Transverse colon (tissue), 4 donors: ENCODE results near the gene NKD1. TPM values are rescaled to one million over a fixed set of nuclear protein-coding genes. Genes with fewer than 3 reads are reported as not detected.
A peak's percentile ranks its signal among the peaks of the same experiment; 100 is the strongest.

ENCODE experiments used
- DNase-seq: peaks from one replicate; pipeline ENCODE4 v3.0.0-alpha.2; 2019
- H3K27ac ChIP-seq, 4 donors: fragments of 200-600 bp; sonication (generic); 2 replicates each; pipeline ENCODE4 v1.5.1; 2016 to 2018; ENCODE audit warnings: inconsistent platforms in 4 of 4
- H3K27me3 ChIP-seq: fragments of 200-600 bp; sonication (generic); 2 replicates; pipeline ENCODE4 v1.5.1; 2017; ENCODE audit warnings: inconsistent platforms
- H3K36me3 ChIP-seq, 4 donors: fragments of 200-600 bp; sonication (generic); 2 replicates each; pipeline ENCODE4 v1.5.1; 2017 to 2019; ENCODE audit warnings: inconsistent platforms in 4 of 4
- H3K4me1 ChIP-seq, 4 donors: fragments of 200-600 bp; sonication (generic); 2 replicates each; pipeline ENCODE4 v1.5.1; 2017 to 2020; ENCODE audit warnings: inconsistent platforms in 4 of 4
- H3K4me3 ChIP-seq, 4 donors: fragments of 200-600 bp; sonication (generic); 1 replicate in 1 of 4; 2 replicates in 3 of 4; pipeline versions ENCODE4 v1.5.1 to v1.6.1; 2017 to 2019; ENCODE audit warnings: inconsistent platforms in 4 of 4
- H3K9me3 ChIP-seq, 2 donors: fragments of 200-600 bp; sonication (generic); 2 replicates each; pipeline ENCODE4 v1.5.1; 2017 to 2019; ENCODE audit warnings: inconsistent platforms in 2 of 2
- CTCF ChIP-seq, 5 experiments: fragments of 200-600 bp in 3 of 5; fragments of 450-650 bp in 2 of 5; sonication (generic) in 3 of 5; IDR thresholded peaks; 1 replicate in 2 of 5; 2 replicates in 3 of 5; pipeline ENCODE4 v1.5.1; 2016 to 2017; ENCODE audit warnings: antibody characterized with exemption in 5 of 5, inconsistent platforms in 3 of 5, mild to moderate bottlenecking in 2 of 5, moderate library complexity in 1 of 5
- EP300 ChIP-seq: sonication (generic); formaldehyde crosslinking; IDR thresholded peaks from one replicate; pipeline ENCODE4 v1.6.1; 2017; ENCODE audit warnings: antibody characterized with exemption, low read depth
- POLR2A ChIP-seq: fragments of 450-650 bp; IDR thresholded peaks from one replicate; pipeline ENCODE4 v1.6.1; 2016; ENCODE audit warnings: antibody characterized with exemption, mild to moderate bottlenecking, moderate library complexity
- POLR2AphosphoS5 ChIP-seq, 3 donors: sonication (generic); formaldehyde crosslinking; IDR thresholded peaks; one replicate each; pipeline ENCODE4 v1.6.1; 2016; ENCODE audit warnings: antibody characterized with exemption in 3 of 3
- WGBS, 2 donors: methylation state at CpG; one replicate each; pipeline ENCODE4 v1.1.5; 2018; ENCODE audit warnings: low coverage in 1 of 2; 5-methylcytosine and 5-hydroxymethylcytosine counted together
- in situ Hi-C, 4 donors: fragments of 200-750 bp; cut with MboI; loops; one replicate each; pipeline versions ENCODE4 v1.15.0 to v1.15.1; 2017; ENCODE audit warnings: low sequenced_read_pairs in 3 of 4, low pct_ligation_motif_present in 1 of 4, low pct_unique_long_range_greater_than_20kb in 1 of 4
- intact Hi-C: fragments of 100-400 bp; cut with DNase I; formaldehyde crosslinking; loops from one replicate; pipeline ENCODE4 v1.15.1; 2023; ENCODE audit warnings: low total_unique reads
- total RNA-seq, 4 donors: library from RNA; depleted of rRNA; stranded (reverse); fragments of >200 nt; gene quantifications; one replicate each; pipeline ENCODE4 v1.1.0, GENCODE V29; 2016

Gene NKD1
- total RNA-seq, 4 donors from 2014 or later, result 1.7 to 98.1 (median 2.5) TPM

- WGBS, 2 donors, result 87% methylated on average over 12 of the region's 12 CpGs; no CpG with 5 or more reads in 1 of the 2 donors
- in situ Hi-C loops, result no loop called here
- Histone ChIP-seq H3K4me1 (peaks cover 29 to 59% (median 39%) of the 10 kb centered on the region in 4 donors), H3K36me3 (no peaks in the 10 kb centered on the region), H3K4me3 (no peak overlapping the region), H3K27me3 (no peaks in the 10 kb centered on the region), H3K27ac (peak overlapping the region; percentile 65 to 86 (median 80)), H3K9me3 (no peaks in the 10 kb centered on the region)
- TF ChIP-seq EP300 (no peak), POLR2A (no peak), CTCF (IDR thresholded peaks at IDR 0.05) (no peak), POLR2AphosphoS5 (IDR thresholded peaks at IDR 0.05) (no peak)
- DNase-seq, result no peak
- intact Hi-C loops, result no loop called here
These were observed 53.1 kb downstream of the NKD1 start for GRCh38 chr16:50601341-50601740.

- in situ Hi-C loops, result no loop called here
- intact Hi-C loops, result no loop called here
- Histone ChIP-seq H3K4me1 (peaks cover 29 to 59% (median 41%) of the 10 kb centered on the region in 4 donors), H3K27me3 (no peaks in the 10 kb centered on the region), H3K27ac (peak overlapping the region; percentile 65 to 86 (median 80)), H3K4me3 (no peak overlapping the region), H3K36me3 (no peaks in the 10 kb centered on the region), H3K9me3 (no peaks in the 10 kb centered on the region)
- WGBS, 2 donors, result 80 to 100% methylated on average over 1 to 5 of the region's 5 CpGs
- TF ChIP-seq POLR2A (no peak), POLR2AphosphoS5 (IDR thresholded peaks at IDR 0.05) (no peak), CTCF (IDR thresholded peaks at IDR 0.05) (no peak), EP300 (no peak)
- no peak for DNase-seq
These were observed 53.9 kb downstream of the NKD1 start for GRCh38 chr16:50602126-50602525.

GRCh38 chr16:50602531-50603205 lies 54.5 kb downstream of the NKD1 start:
- no peak overlapping the region for H3K4me3 ChIP-seq
- peak; percentile 27 for DNase-seq
- no peaks in the 10 kb centered on the region for H3K27me3 ChIP-seq
- in situ Hi-C loops, result no loop called here
- intact Hi-C loops, result no loop called here
- TF ChIP-seq CTCF (IDR thresholded peaks at IDR 0.05), result no peak
- no peak for TF ChIP-seq POLR2AphosphoS5 (IDR thresholded peaks at IDR 0.05)
- TF ChIP-seq EP300, result no peak
- no peak for TF ChIP-seq POLR2A
- H3K4me1 ChIP-seq, result peaks cover 29 to 59% (median 41%) of the 10 kb centered on the region in 4 donors
- no peaks in the 10 kb centered on the region for H3K9me3 ChIP-seq
- WGBS, 2 donors, result 56 to 80% methylated on average over 1 to 14 of the region's 14 CpGs
- no peaks in the 10 kb centered on the region for H3K36me3 ChIP-seq
- peak overlapping the region; percentile 65 to 86 (median 80) for H3K27ac ChIP-seq

- TF ChIP-seq EP300, result no peak
- peak in 2 of 3 donors; percentile 13 to 43 for TF ChIP-seq POLR2AphosphoS5 (IDR thresholded peaks at IDR 0.05)
- H3K4me3 ChIP-seq, result no peak overlapping the region
- H3K36me3 ChIP-seq, result no peaks in the 10 kb centered on the region
- H3K4me1 ChIP-seq, result peaks cover 29 to 55% (median 41%) of the 10 kb centered on the region in 4 donors
- peak; percentile 33 for DNase-seq
- H3K9me3 ChIP-seq, result no peaks in the 10 kb centered on the region
- H3K27ac ChIP-seq, result peak overlapping the region; percentile 65 to 86 (median 80)
- in situ Hi-C loops (no loop called here), intact Hi-C loops (no loop called here)
- WGBS, 2 donors, result 64 to 83% methylated on average over 4 to 18 of the region's 18 CpGs
- H3K27me3 ChIP-seq, result no peaks in the 10 kb centered on the region
These were observed 55.2 kb downstream of the NKD1 start for GRCh38 chr16:50603206-50604064.
